ENCODE data around the gene JAKMIP1. TPM values are rescaled to one million over a fixed set of nuclear protein-coding genes. Genes with fewer than 3 reads are reported as not detected.

The JAKMIP1 gene
- polyA plus RNA-seq, 1 donor from 2014 or later: 1.9 TPM

GRCh38 chr4:6049985-6050384 lies 150.4 kb downstream of the JAKMIP1 start:
- no peaks in the 10 kb centered on the region for H3K36me3 Mint-ChIP-seq
- H3K27me3 Mint-ChIP-seq: no peaks in the 10 kb centered on the region
- no peak overlapping the region for H3K27ac Mint-ChIP-seq
- no peaks in the 10 kb centered on the region for H3K9me3 Mint-ChIP-seq
- H3K4me1 Mint-ChIP-seq: no peaks in the 10 kb centered on the region
- no peak overlapping the region for H3K4me3 Mint-ChIP-seq

- H3K27ac Mint-ChIP-seq: no peak overlapping the region
- H3K9me3 Mint-ChIP-seq: no peaks in the 10 kb centered on the region
- H3K27me3 Mint-ChIP-seq: no peaks in the 10 kb centered on the region
- no peaks in the 10 kb centered on the region for H3K36me3 Mint-ChIP-seq
- H3K4me3 Mint-ChIP-seq: no peak overlapping the region
- no peaks in the 10 kb centered on the region for H3K4me1 Mint-ChIP-seq
Observed at GRCh38 chr4:6049278-6049677, 151.1 kb downstream of the JAKMIP1 start.

- Mint-ChIP-seq H3K4me3 (no peak overlapping the region), H3K4me1 (no peaks in the 10 kb centered on the region), H3K27me3 (no peaks in the 10 kb centered on the region), H3K9me3 (no peaks in the 10 kb centered on the region), H3K36me3 (no peaks in the 10 kb centered on the region), H3K27ac (no peak overlapping the region)
Observed at GRCh38 chr4:6048537-6048936, 151.8 kb downstream of the JAKMIP1 start.

- Mint-ChIP-seq H3K4me3 (no peak overlapping the region), H3K4me1 (no peaks in the 10 kb centered on the region), H3K27me3 (no peaks in the 10 kb centered on the region), H3K9me3 (peaks cover 0 to 1% (median 0%) of the 10 kb centered on the region in 3 donors), H3K27ac (no peak overlapping the region), H3K36me3 (no peaks in the 10 kb centered on the region)
Observed at GRCh38 chr4:6047130-6047673, 153.1 kb downstream of the JAKMIP1 start.

- Mint-ChIP-seq H3K36me3 (no peaks in the 10 kb centered on the region), H3K27me3 (no peaks in the 10 kb centered on the region), H3K4me3 (no peak overlapping the region), H3K4me1 (no peaks in the 10 kb centered on the region), H3K27ac (no peak overlapping the region), H3K9me3 (peaks cover 0 to 2% (median 0%) of the 10 kb centered on the region in 3 donors)
Observed at GRCh38 chr4:6046526-6047129, 153.7 kb downstream of the JAKMIP1 start.

DNA sequence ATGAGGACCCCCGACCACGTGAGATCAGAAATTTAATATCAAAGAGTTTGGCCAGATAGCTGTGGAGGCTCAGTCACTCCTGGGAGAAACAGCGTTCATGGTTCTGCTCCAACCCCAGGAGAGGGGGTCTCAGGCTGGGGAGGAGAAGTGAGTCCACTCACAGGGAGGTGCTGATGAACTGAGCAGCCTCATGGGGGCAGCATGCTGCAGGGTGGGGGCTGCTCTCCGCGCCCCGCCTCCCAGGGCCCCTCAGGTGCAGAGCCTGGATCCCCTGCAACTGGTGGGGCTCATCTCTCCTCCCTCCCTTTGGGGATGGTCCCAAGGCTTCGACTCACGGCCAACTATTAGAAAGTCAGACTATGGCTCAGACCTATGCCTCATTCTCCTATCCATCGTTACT lies 155.5 kb downstream of the JAKMIP1 start:
- Mint-ChIP-seq H3K9me3 (peaks cover 0 to 2% (median 0%) of the 10 kb centered on the region in 3 donors), H3K27ac (peak overlapping the region in 1 of 3 donors; percentile 50), H3K4me1 (no peaks in the 10 kb centered on the region), H3K36me3 (no peaks in the 10 kb centered on the region), H3K4me3 (no peak overlapping the region), H3K27me3 (no peaks in the 10 kb centered on the region)

DNA sequence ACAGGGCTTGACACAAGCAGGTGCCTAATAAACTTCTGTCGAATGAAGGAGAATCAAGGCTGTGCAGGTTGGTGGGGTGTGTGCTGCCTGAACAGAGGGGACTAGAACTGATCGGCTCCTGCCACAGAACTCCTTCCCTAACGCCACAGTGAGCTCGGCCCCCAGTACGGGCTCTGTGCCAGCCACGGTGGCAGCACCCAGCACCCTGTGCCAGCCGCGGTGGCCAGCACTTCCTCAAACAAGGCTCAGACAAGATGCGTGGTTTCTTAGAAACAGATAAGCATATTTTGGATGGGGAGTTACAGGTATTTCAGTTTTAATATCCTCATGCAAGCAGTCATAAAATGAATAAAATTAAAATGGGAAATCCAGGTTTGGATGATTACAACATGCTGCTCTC lies 156.1 kb downstream of the JAKMIP1 start:
- Mint-ChIP-seq H3K36me3 (no peaks in the 10 kb centered on the region), H3K27ac (peak overlapping the region in 1 of 3 donors; percentile 50), H3K4me1 (no peaks in the 10 kb centered on the region), H3K4me3 (no peak overlapping the region), H3K27me3 (no peaks in the 10 kb centered on the region), H3K9me3 (peaks cover 0 to 2% (median 0%) of the 10 kb centered on the region in 3 donors)

DNA sequence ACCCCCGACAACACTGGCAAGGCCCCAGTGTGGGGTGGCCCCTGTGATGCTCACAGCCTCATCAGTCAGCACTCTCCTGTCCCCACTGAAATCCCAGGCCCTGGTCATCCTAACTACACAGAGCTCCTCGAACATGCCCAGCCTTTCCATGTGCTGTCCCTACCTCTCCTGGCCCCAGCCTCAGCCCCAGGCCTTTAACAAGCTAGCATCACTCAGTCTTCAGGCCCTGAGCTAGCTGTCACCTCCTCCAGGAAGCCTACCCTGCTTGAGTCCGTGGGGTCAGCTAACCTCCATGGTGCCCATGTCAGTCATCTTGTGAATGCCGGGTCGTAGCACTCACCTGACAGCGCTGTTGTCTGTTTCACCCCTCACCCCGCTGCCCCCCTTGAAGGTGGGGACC lies 156.5 kb downstream of the JAKMIP1 start:
- Mint-ChIP-seq H3K9me3 (peaks cover 0 to 2% (median 0%) of the 10 kb centered on the region in 3 donors), H3K4me1 (no peaks in the 10 kb centered on the region), H3K27ac (peak overlapping the region in 1 of 3 donors; percentile 77), H3K27me3 (no peaks in the 10 kb centered on the region), H3K4me3 (no peak overlapping the region), H3K36me3 (no peaks in the 10 kb centered on the region)

DNA sequence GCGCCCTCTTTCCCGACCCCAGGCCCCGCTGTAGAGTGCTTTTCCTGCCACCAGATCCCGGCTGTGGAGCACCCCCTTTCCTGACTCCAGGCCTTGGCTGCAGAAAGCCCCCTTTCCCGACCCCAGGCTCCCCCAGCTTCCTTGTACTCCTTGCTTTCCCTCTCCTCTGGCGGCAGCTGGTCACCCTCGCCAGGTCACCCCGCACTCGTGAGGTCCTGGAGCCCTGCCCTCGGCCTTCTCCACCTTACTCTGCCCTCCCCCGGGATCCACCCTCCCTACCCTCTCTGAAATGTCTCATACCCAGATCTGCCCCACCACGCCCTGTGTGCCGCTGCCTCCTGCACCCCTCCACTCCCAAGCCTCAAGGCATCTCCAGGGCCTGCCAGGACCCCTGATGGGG lies 157.2 kb downstream of the JAKMIP1 start:
- H3K4me3 Mint-ChIP-seq: peak overlapping the region in 1 of 4 donors; percentile 5
- no peaks in the 10 kb centered on the region for H3K4me1 Mint-ChIP-seq
- no peaks in the 10 kb centered on the region for H3K36me3 Mint-ChIP-seq
- H3K9me3 Mint-ChIP-seq: peaks cover 0 to 2% (median 0%) of the 10 kb centered on the region in 3 donors
- H3K27ac Mint-ChIP-seq: no peak overlapping the region
- H3K27me3 Mint-ChIP-seq: no peaks in the 10 kb centered on the region

GRCh38 chr4:6042293-6043063 lies 157.9 kb downstream of the JAKMIP1 start:
- H3K36me3 Mint-ChIP-seq: no peaks in the 10 kb centered on the region
- no peak overlapping the region for H3K4me3 Mint-ChIP-seq
- peaks cover 0 to 2% (median 0%) of the 10 kb centered on the region in 3 donors for H3K9me3 Mint-ChIP-seq
- no peak overlapping the region for H3K27ac Mint-ChIP-seq
- no peaks in the 10 kb centered on the region for H3K4me1 Mint-ChIP-seq
- H3K27me3 Mint-ChIP-seq: no peaks in the 10 kb centered on the region

DNA sequence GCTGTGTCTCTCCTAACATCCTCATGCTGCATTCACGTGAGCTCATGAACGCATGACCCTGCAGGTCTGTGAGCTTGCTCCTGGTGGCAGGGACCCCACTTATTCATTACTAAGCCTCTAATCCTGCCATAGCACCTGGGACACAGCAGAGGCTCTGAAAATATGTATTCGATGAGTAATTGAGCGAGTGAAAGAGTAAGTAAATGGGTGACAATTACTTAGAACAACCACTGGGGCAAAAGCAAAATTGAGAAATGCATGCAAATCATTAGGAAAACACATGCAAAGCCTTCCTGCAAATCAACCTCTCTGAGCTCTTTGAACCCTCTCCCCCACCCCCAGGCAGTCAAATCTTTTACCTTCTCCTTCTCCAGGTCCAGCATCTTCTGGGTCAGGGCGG lies 158.5 kb downstream of the JAKMIP1 start:
- Mint-ChIP-seq H3K27me3 (no peaks in the 10 kb centered on the region), H3K36me3 (no peaks in the 10 kb centered on the region)

DNA sequence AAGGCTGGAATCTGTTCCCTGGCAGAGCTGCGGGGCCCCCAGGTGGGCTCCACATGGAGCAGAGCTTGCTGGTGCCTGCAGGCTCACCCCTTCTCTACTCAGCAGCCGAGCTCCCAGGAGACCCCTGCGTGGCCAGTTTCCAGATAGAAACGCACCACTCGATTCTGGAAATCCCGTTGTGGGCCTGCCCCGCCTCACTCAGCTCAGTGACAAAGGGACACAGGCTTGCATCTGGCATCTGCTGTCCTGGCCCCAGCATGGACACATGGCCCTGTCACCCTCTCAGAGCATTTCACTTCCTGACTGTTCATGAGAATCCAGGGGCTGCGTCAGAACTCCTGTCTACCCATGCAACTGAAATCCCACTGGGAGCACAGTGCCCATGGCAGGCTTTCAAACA lies 161.6 kb downstream of the JAKMIP1 start:
- H3K36me3 Mint-ChIP-seq: no peaks in the 10 kb centered on the region
- H3K27ac Mint-ChIP-seq: no peak overlapping the region
- H3K27me3 Mint-ChIP-seq: no peaks in the 10 kb centered on the region
- peaks cover 0 to 2% (median 0%) of the 10 kb centered on the region in 3 donors for H3K9me3 Mint-ChIP-seq
- no peak overlapping the region for H3K4me3 Mint-ChIP-seq
- no peaks in the 10 kb centered on the region for H3K4me1 Mint-ChIP-seq

More for the DNA sequence above, 158.5 kb downstream of the JAKMIP1 start:
- no peak overlapping the region for H3K4me3 Mint-ChIP-seq
- no peaks in the 10 kb centered on the region for H3K4me1 Mint-ChIP-seq
- peaks cover 0 to 2% (median 0%) of the 10 kb centered on the region in 3 donors for H3K9me3 Mint-ChIP-seq
- H3K27ac Mint-ChIP-seq: no peak overlapping the region

- Mint-ChIP-seq H3K9me3 (no peaks in the 10 kb centered on the region), H3K36me3 (no peaks in the 10 kb centered on the region), H3K27ac (no peak overlapping the region), H3K4me3 (no peak overlapping the region), H3K27me3 (no peaks in the 10 kb centered on the region), H3K4me1 (no peaks in the 10 kb centered on the region)
Observed at GRCh38 chr4:6035786-6036185, 164.6 kb downstream of the JAKMIP1 start.

GRCh38 chr4:6033381-6033780 lies 167.0 kb downstream of the JAKMIP1 start:
- Mint-ChIP-seq H3K4me1 (no peaks in the 10 kb centered on the region), H3K4me3 (no peak overlapping the region), H3K9me3 (peaks cover 0 to 2% (median 0%) of the 10 kb centered on the region in 3 donors), H3K27me3 (no peaks in the 10 kb centered on the region), H3K27ac (peak overlapping the region in 1 of 3 donors; percentile 15), H3K36me3 (no peaks in the 10 kb centered on the region)
